NCI-H748 (cell line): Measurements from ENCODE around the gene LYSMD1.

ENCODE experiments used
- DNase-seq: peaks from one replicate; lab custom pipeline; 2025; ENCODE audit not compliant: unreplicated experiment; lab: John Stamatoyannopoulos, UW

The LYSMD1 gene

GRCh38 chr1:151142411-151143056 lies 23.2 kb downstream of the LYSMD1 start:
- DNase-seq, result no peak

- no peak for DNase-seq
Observed at GRCh38 chr1:151137789-151138188, 27.9 kb downstream of the LYSMD1 start.

- DNase-seq, result no peak
Observed at GRCh38 chr1:151135433-151136385, 30.0 kb downstream of the LYSMD1 start.

DNA sequence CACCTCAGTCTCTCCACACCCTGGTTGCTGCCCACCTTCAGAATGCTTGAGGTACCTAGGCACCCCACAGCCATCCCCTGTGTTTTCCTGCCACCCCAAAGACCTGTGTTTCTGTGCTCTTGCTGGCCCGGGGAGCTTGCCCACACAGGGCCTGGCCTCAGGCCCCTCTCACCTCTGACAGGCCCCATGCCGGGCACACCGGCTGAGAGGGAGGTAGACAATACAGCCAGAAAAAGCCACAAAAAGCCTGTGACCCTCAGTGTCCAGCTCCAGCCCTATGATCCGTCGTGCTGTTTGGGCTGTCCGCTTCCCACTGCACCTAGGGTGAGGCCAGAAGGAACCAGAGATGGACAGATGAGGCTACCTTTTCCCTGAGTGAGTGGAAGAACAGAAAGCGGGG lies 30.7 kb downstream of the LYSMD1 start:
- no peak for DNase-seq

- DNase-seq, result no peak
Observed at GRCh38 chr1:151134396-151134795, 31.3 kb downstream of the LYSMD1 start.

GRCh38 chr1:151133018-151133806 lies 32.5 kb downstream of the LYSMD1 start:
- no peak for DNase-seq

- DNase-seq, result no peak
Observed at GRCh38 chr1:151132335-151133017, 33.2 kb downstream of the LYSMD1 start.

DNA sequence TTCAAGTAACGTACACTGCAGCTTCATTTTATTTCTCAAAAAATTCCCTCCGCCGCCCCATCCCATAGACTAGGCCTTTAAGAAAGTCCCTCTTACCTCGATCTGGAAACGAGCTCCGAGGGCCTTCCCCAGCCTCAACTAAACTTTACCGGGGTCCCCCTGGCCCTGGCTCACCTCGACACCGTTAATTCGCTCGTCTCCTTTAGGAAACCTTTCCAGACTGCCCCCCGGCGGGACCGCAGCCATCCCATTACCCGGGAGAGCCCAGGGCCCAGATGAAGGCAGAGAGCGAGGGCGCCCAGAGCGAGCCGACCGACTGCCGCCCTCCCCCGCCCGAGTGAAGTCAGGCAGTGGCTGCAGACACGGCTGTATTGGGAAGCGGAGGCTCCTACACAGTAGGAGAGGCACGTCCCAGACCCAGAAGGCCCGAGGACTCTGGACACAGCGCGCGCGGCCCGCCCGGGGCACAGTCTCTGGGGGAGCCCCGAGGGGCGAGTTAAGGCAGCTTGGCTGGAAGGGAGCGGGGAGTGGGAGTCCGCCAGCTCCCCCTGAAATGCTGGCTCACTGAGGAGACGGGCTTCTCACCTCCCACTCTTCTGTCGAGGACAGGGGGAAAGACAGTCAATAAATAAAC lies 33.9 kb downstream of the LYSMD1 start:
- DNase-seq, result peak; percentile 36

DNA sequence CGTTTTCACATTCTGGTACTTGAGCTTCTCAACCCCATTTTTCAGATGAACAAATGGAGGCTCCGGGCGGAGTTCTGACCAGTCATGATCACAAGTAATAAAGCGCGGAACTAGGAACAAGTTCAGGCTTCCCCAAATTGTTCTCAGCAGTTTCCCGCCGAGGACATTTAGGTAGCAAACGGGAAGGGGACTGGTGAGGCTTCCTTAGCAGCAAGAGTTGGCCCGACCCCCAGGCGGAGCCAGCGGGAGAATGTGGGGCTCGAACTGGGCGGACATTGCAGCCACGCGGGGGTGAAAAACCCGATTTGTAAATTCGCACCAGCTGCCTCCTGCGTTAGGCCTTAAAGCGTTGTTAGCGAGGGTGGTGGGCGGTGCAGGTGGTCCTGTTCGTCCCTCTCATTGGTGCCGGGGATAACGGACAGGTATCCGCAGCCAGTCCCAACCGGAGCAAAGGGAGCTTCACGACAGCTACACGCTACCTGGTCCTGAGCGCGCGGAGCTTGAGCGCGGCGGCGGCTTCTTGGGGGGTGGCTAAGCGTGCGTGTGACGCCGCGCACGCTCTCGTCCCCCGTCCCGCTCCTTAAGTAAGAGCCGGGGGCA lies 34.6 kb downstream of the LYSMD1 start:
- DNase-seq, result peak; percentile 95

DNA sequence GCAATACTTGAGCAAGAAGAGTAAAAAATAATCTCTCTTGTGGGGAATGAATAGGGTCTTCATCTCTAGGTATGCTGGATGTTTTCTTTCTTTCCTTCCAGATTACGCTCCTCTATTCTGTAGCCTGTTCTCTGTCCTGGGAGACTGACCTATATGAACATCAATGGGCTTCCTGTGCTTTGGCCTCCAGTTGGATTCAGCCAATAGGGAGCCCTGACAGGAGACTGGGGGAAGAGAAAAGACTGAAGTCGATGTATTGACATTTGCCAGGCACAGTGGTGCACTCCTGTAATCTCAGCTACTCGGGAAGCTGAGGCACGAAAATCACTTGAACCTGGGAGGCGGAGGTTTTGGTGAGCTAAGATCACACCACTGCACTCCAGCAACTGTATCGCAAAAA lies 36.9 kb downstream of the LYSMD1 start:
- no peak for DNase-seq

GRCh38 chr1:151124763-151125403 lies 40.8 kb downstream of the LYSMD1 start:
- no peak for DNase-seq

- DNase-seq, result no peak
Observed at GRCh38 chr1:151113877-151114276, 51.8 kb downstream of the LYSMD1 start.
